K562 (cell line): Measurements from ENCODE around the gene PRKAR1B. TPM values are rescaled to one million over a fixed set of nuclear protein-coding genes. Genes with fewer than 3 reads are reported as not detected.
A peak's percentile ranks its signal among the peaks of the same experiment; 100 is the strongest.

ENCODE experiments used
- ATAC-seq: fragments of 200-7000 bp; cut with Tn5 transposase; 3 replicates; pipeline ENCODE4 v1.9.1; 2020; ENCODE audit warnings: moderate library complexity
- BruUV-seq: library from RNA; stranded (reverse); fragments of 400-500 nt; replicated peaks from 2 replicates; lab custom pipeline; 2021; lab: Mats Ljungman, UMichigan
- CTCF ChIA-PET: fragments of 300-600 bp; formaldehyde crosslinking; extraction: SDS; loops from one replicate; lab custom pipeline; 2021; ENCODE audit warnings: low intra/inter-chr PET ratio; lab: Yijun Ruan, JAX
- POLR2A ChIA-PET: fragments of 300-600, 350-650 bp; sonication (Branson Sonifier 250); formaldehyde crosslinking; extraction: SDS; loops from one replicate; lab custom pipeline; 2021; ENCODE audit warnings: antibody characterized with exemption, inconsistent platforms; lab: Yijun Ruan, JAX
- DNase-seq, 4 experiments: peaks; one replicate each; pipeline versions ENCODE4 v3.0.0 to v3.0.0-alpha.2; 2011 to 2018; ENCODE audit warnings: low spot score in 3 of 4, mixed read lengths in 3 of 4; ENCODE audit errors: extremely low read depth in 1 of 4
- FAIRE-seq: peaks from 2 replicates; lab custom pipeline; 2011; peaks lifted over from hg19 to GRCh38; lab: Jason Lieb, UNC
- H2AFZ ChIP-seq: 2 replicates; pipeline ENCODE4 v1.6.0; 2011; ENCODE audit warnings: low read depth, low read length, control low read depth, inconsistent platforms
- H3K27ac ChIP-seq: fragments of 200-600 bp; 3 replicates; pipeline ENCODE4 v1.8.0; 2011; ENCODE audit warnings: low read depth, mild to moderate bottlenecking, control low read depth, inconsistent platforms, low read length, moderate library complexity, mixed read lengths; ENCODE audit errors: extremely low read depth
- H3K27me3 ChIP-seq, 2 experiments: fragments of 300-600 bp in 1 of 2; 2 replicates in 1 of 2; 3 replicates in 1 of 2; pipeline versions ENCODE4 v1.6.0 to v1.8.0; 2011; ENCODE audit warnings: inconsistent platforms in 2 of 2, low read length in 2 of 2, mild to moderate bottlenecking in 1 of 2, mixed read lengths in 1 of 2, moderate library complexity in 1 of 2; ENCODE audit not compliant: control insufficient read depth in 2 of 2, insufficient read depth in 2 of 2
- H3K36me3 ChIP-seq: fragments of 300-600 bp; 3 replicates; pipeline ENCODE4 v1.8.0; 2011; ENCODE audit warnings: mild to moderate bottlenecking, low read length, inconsistent platforms; ENCODE audit not compliant: control insufficient read depth, insufficient read depth
- H3K4me1 ChIP-seq, 2 experiments: fragments of 200-600 bp in 1 of 2; replicated peaks in 1 of 2; 2 replicates in 1 of 2; 3 replicates in 1 of 2; pipeline versions ENCODE4 v1.5.1 to v1.8.0; 2011; ENCODE audit warnings: inconsistent platforms in 2 of 2, low read length in 2 of 2, mild to moderate bottlenecking in 1 of 2, mixed read lengths in 1 of 2, moderate library complexity in 1 of 2; ENCODE audit not compliant: control insufficient read depth in 2 of 2, insufficient read depth in 2 of 2
- H3K4me2 ChIP-seq: 2 replicates; pipeline ENCODE4 v1.6.1; 2011; ENCODE audit warnings: low read length, control low read depth, inconsistent platforms, mixed read lengths; ENCODE audit not compliant: insufficient read depth
- H3K4me3 ChIP-seq: fragments of 200-600 bp; sonication (generic), shearing (Covaris generic); 2 replicates; pipeline ENCODE4 v1.5.1; 2016; ENCODE audit warnings: control low read depth, inconsistent platforms
- H3K79me2 ChIP-seq: fragments of 200-600 bp; 3 replicates; pipeline ENCODE4 v1.8.0; 2011; ENCODE audit warnings: low read length, inconsistent platforms; ENCODE audit not compliant: control insufficient read depth, insufficient read depth
- H3K9ac ChIP-seq, 2 experiments: 2 replicates each; pipeline versions ENCODE4 v1.6.0 to v1.6.1; 2011; ENCODE audit warnings: low read depth in 2 of 2, low read length in 2 of 2, control low read depth in 1 of 2, inconsistent platforms in 1 of 2, mild to moderate bottlenecking in 1 of 2, mixed read lengths in 1 of 2; ENCODE audit not compliant: insufficient read depth in 1 of 2
- H3K9me1 ChIP-seq: one replicate; pipeline ENCODE4 v1.6.0; 2011; ENCODE audit warnings: inconsistent platforms, mild to moderate bottlenecking, low read length, moderate library complexity; ENCODE audit not compliant: control insufficient read depth, insufficient read depth
- H3K9me3 ChIP-seq: replicated peaks from 2 replicates; pipeline ENCODE4 v1.5.1; 2011; ENCODE audit warnings: low read depth, low read length, inconsistent platforms; ENCODE audit not compliant: control insufficient read depth, insufficient read depth
- H4K20me1 ChIP-seq: replicated peaks from 2 replicates; pipeline ENCODE4 v1.6.1; 2011; ENCODE audit warnings: low read length, inconsistent platforms, mixed read lengths; ENCODE audit not compliant: control insufficient read depth, insufficient read depth
- CBX8 ChIP-seq: fragments of 200-600 bp; sonication (generic); IDR thresholded peaks from 2 replicates; pipeline ENCODE4 v1.6.1; 2012; ENCODE audit warnings: borderline replicate concordance, mixed run types, low read depth, mild to moderate bottlenecking, moderate library complexity, mixed read lengths, low read length, control low read depth, inconsistent platforms; ENCODE audit not compliant: poor library complexity, severe bottlenecking; ENCODE audit errors: extremely low read depth
- EP400 ChIP-seq: fragments of 450-650 bp; IDR thresholded peaks from 2 replicates; pipeline ENCODE4 v1.6.1; 2017; ENCODE audit warnings: antibody characterized with exemption, mild to moderate bottlenecking, moderate library complexity
- HES1 ChIP-seq: fragments of 450-650 bp; IDR thresholded peaks from 2 replicates; pipeline ENCODE4 v1.6.1; 2016; ENCODE audit warnings: low read depth, mild to moderate bottlenecking, moderate library complexity
- USF1 ChIP-seq: sonication (generic); formaldehyde crosslinking; IDR thresholded peaks from 2 replicates; pipeline ENCODE4 v1.9.0; 2022; ENCODE audit warnings: mild to moderate bottlenecking, missing genetic modification reagents
- ZNF121 ChIP-seq: sonication (generic); formaldehyde crosslinking; conservative IDR thresholded peaks from 2 replicates; pipeline ENCODE4 v1.8.0; 2022; ENCODE audit warnings: missing genetic modification reagents
- ZNF318 ChIP-seq, 2 experiments: fragments of 450-650 bp; IDR thresholded peaks; 2 replicates each; pipeline ENCODE4 v1.6.1; 2016; ENCODE audit warnings: mild to moderate bottlenecking in 2 of 2, borderline replicate concordance in 1 of 2, low read depth in 1 of 2, moderate library complexity in 1 of 2
- ZNF445 ChIP-seq: fragments of 250-450 bp; sonication (Bioruptor Pico); IDR thresholded peaks from 2 replicates; pipeline ENCODE4 v1.4.0; 2020; ENCODE audit warnings: low read depth, mild to moderate bottlenecking, moderate library complexity
- WGBS: fragments of 100-300 bp; shearing (Covaris generic); methylation state at CpG from one replicate; pipeline ENCODE4 v1.1.6; 2016; ENCODE audit warnings: low coverage, mixed read lengths; ENCODE audit not compliant: insufficient coverage; ENCODE audit errors: missing lambda C conversion rate; 5-methylcytosine and 5-hydroxymethylcytosine counted together
- in situ Hi-C: fragments of 300-500 bp; cut with MboI; formaldehyde crosslinking; loops from 4 replicates; pipeline ENCODE4 v1.15.0; 2018; ENCODE audit warnings: inconsistent platforms, mixed read lengths
- intact Hi-C: fragments of 100-400 bp; cut with micrococcal nuclease; formaldehyde crosslinking; loops from 2 replicates; pipeline ENCODE4 v1.14.2; 2022
- polyA plus RNA-seq, 8 experiments: library from polyadenylated mRNA; depleted of rRNA in 4 of 8; stranded (reverse) in 5 of 8; unstranded in 3 of 8; fragments of >200 nt; fragmentation: Nextera tagmentation in 2 of 8; fragmentation: Illumina TruSeq in 1 of 8; extraction: Ambion mirVana in 2 of 8; extraction: Trizol in 1 of 8; gene quantifications; 2 replicates each; pipeline versions ENCODE4 v1.2.1 to v1.2.3, GENCODE V29; 2011 to 2014; ENCODE audit warnings: inconsistent platforms in 1 of 8, missing spikeins in 1 of 8
- total RNA-seq, 7 experiments: library from RNA; depleted of rRNA in 6 of 7; stranded (reverse); fragments of >200 nt in 6 of 7; fragmentation: Illumina TruSeq in 2 of 7; extraction: Trizol in 2 of 7; gene quantifications; 2 replicates each; pipeline versions ENCODE4 v1.2.1 to v1.2.3, GENCODE V29; 2011 to 2021; ENCODE audit warnings: low replicate concordance in 1 of 7

Gene PRKAR1B
- total and polyA plus RNA-seq, 9 of the 15 experiments (the other 6 are each of a cell fraction or from before 2014, with no cell fraction given) = 0.99 to 30.5 (median 12.7) TPM

DNA sequence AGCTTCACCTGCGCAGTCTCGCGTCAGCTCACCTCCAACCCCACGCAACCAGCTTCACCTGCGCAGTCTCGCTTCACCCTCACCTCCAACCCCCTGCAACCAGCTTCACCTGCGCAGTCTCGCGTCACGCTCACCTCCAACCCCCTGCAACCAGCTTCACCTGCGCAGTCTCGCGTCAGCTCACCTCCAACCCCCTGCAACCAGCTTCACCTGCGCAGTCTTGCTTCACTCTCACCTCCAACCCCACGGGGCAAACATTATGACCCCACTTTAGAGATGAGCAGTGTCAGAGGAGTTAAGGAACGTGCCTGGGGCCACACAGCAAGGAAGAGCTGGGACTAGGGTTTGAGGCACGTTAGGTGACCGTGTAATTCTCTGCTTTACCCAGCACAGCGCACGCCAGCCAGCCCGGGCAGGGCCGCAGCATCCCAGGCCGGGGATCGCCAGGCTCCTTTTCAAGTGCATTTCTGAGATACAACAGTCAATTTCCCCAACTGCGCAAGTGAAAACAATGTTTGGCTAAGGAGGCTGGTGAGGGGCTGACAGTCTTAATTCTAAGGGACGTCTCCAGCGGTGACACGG lies 184.9 kb downstream of the PRKAR1B start:
- no peaks in the 10 kb centered on the region for H3K36me3 ChIP-seq
- H3K4me1 ChIP-seq = peaks cover 5 to 56% of the 10 kb centered on the region in 2 experiments; a peak in 4 of 5 replicates
- CTCF ChIA-PET = no interaction called here
- ATAC-seq (no peak), DNase-seq (no peak), FAIRE-seq (no peak)
- no peaks in the 10 kb centered on the region for H3K9me3 ChIP-seq
- H3K79me2 ChIP-seq = no peaks in the 10 kb centered on the region
- no peak overlapping the region for H3K27ac ChIP-seq
- TF ChIP-seq CBX8 (no peak), ZNF318 (IDR thresholded peaks at IDR 0.05; ENCODE audit: borderline replicate concordance in 1 of 2, low read depth in 1 of 2) (no peak), USF1 (peak; percentile 25; the same call in 1 of the 2 replicates), ZNF121 (CRISPR knock-in tag) (peak; percentile 45; the same call in 1 of the 2 replicates), EP400 (no peak), ZNF445 (CRISPR knock-in tag) (no peak), HES1 (no peak)
- no peaks in the 10 kb centered on the region for H3K9me1 ChIP-seq
- H3K27me3 ChIP-seq = no peaks in the 10 kb centered on the region
- H3K4me2 ChIP-seq = no peak overlapping the region
- 67% methylated on average over 25 of the region's 28 CpGs for WGBS
- no TSS peak for BruUV-seq
- H4K20me1 ChIP-seq = no peaks in the 10 kb centered on the region
- H3K4me3 ChIP-seq = no peak overlapping the region
- in situ Hi-C loops = no loop called here
- peak overlapping the region in 1 of 2 experiments; percentile 6; a peak in 1 of 4 replicates for H3K9ac ChIP-seq
- peak overlapping the region; percentile 43; the same call in 1 of the 2 replicates for H2AFZ ChIP-seq
- POLR2A ChIA-PET = interaction anchor here (0.5 to 0.8 kb wide), 3 partner anchors 9 to 44 kb away, joined by 3 to 4 read pairs (median 3); no protein-coding TSS in a partner anchor
- intact Hi-C loops = no loop called here
